ENCODE measurements around the gene CPLANE2. TPM values are rescaled to one million over a fixed set of nuclear protein-coding genes. Genes with fewer than 3 reads are reported as not detected.

CPLANE2 gene
- total RNA-seq, 1 donor from 2014 or later: 8.6 TPM

DNA sequence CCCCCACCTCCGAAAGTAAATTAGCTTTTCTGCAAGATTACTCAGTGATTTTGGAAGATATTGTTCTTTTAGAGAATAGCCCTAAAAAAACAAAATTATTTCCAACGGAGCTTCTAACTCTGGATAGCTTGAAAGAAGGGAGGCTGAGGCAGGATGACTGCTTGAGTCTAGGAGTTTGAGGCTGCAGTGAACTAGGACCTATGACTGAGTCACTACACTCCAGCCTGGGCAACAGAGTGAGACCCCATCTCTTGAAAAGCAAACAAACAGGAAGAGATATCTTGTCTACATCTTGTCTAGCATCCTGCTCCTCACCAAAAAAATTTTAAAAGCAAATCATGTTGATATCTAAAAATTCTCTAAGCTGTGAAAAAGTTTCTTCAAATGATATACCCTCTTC is 42.2 kb upstream of the CPLANE2 start:
- no peak overlapping the region for H3K27ac ChIP-seq (ENCODE audit: low read depth, low read length)

DNA sequence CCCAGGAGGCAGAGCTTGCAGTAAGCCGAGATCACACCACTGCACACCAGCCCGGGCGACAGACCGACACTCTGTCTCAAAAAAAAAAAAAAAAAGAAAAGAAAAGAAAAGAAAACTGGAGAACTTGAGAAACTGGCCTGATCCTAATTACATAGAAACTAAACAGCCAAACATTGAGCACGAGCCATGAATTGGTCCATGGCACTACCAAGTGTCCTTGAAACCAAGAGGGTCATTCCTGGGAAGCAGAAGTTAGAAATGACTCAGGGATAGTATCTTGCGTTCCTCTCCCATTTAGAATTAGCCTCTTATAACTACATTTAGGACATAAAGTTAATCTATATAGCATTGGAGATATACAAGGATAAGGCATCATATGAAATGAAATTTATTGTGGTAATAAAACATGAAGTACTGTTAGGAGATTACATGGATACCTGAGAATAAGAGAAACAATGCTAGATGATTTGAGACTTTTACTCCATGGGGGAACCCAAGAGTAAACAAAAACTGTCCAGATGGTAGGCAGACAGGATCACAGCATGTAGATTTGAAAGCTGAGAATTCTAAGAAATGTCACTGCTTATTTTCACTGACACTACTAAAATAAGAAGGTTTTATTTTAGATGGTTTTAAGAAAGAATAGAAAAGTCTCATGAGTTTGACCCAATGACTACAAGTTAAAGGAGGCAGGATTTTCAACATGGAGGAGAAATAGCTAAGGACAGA is 39.5 kb upstream of the CPLANE2 start:
- FAIRE-seq: no peak
- Mint-ChIP-seq H3K9me3 (ENCODE audit: unreplicated experiment) (no peaks in the 10 kb centered on the region), H3K4me1 (ENCODE audit: low read depth, unreplicated experiment) (peaks cover 2% of the 10 kb centered on the region), H3K27me3 (ENCODE audit: low read depth, unreplicated experiment) (no peaks in the 10 kb centered on the region), H3K36me3 (ENCODE audit: low read depth, unreplicated experiment) (peaks cover 13% of the 10 kb centered on the region), H3K27ac (ENCODE audit: unreplicated experiment) (no peak overlapping the region), H3K4me3 (ENCODE audit: unreplicated experiment) (no peak overlapping the region)
- TF ChIP-seq EZH2 (IDR thresholded peaks at IDR 0.05; ENCODE audit: insufficient read depth, low read length): no peak
- TF ChIP-seq, protein P1, sequence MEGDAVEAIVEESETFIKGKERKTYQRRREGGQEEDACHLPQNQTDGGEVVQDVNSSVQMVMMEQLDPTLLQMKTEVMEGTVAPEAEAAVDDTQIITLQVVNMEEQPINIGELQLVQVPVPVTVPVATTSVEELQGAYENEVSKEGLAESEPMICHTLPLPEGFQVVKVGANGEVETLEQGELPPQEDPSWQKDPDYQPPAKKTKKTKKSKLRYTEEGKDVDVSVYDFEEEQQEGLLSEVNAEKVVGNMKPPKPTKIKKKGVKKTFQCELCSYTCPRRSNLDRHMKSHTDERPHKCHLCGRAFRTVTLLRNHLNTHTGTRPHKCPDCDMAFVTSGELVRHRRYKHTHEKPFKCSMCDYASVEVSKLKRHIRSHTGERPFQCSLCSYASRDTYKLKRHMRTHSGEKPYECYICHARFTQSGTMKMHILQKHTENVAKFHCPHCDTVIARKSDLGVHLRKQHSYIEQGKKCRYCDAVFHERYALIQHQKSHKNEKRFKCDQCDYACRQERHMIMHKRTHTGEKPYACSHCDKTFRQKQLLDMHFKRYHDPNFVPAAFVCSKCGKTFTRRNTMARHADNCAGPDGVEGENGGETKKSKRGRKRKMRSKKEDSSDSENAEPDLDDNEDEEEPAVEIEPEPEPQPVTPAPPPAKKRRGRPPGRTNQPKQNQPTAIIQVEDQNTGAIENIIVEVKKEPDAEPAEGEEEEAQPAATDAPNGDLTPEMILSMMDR (IDR thresholded peaks at IDR 0.05; ENCODE audit: insufficient read depth, low read depth, low read length): no peak
- Histone ChIP-seq H3K27me3 (ENCODE audit: insufficient read depth, low read length) (no peaks in the 10 kb centered on the region), H3K9ac (ENCODE audit: low read length) (no peak overlapping the region), H3K4me2 (ENCODE audit: low read length) (no peak overlapping the region), H2AFZ (ENCODE audit: low read depth, low read length) (no peak overlapping the region), H3K27ac (ENCODE audit: low read depth, low read length) (no peak overlapping the region), H3K36me3 (ENCODE audit: insufficient read depth, low read length) (no peaks in the 10 kb centered on the region), H3K9me3 (ENCODE audit: insufficient read depth, low read depth, low read length) (no peaks in the 10 kb centered on the region), H3K79me2 (ENCODE audit: insufficient read depth, low read length) (peaks cover 4% of the 10 kb centered on the region), H3K4me3 (ENCODE audit: insufficient read depth, low read depth, low read length) (no peak overlapping the region), H4K20me1 (ENCODE audit: insufficient read depth, low read length) (peaks cover 13% of the 10 kb centered on the region), H3K4me1 (ENCODE audit: insufficient read depth, low read length) (no peaks in the 10 kb centered on the region)
- DNase-seq (ENCODE audit: low read depth): no peak

More for the DNA sequence above, 42.2 kb upstream of the CPLANE2 start:
- TF ChIP-seq, protein P1 (IDR thresholded peaks at IDR 0.05; ENCODE audit: insufficient read depth, low read depth, low read length): no peak
- no peak for TF ChIP-seq EZH2 (IDR thresholded peaks at IDR 0.05; ENCODE audit: insufficient read depth, low read length)
- Histone ChIP-seq H3K9me3 (ENCODE audit: insufficient read depth, low read depth, low read length) (no peaks in the 10 kb centered on the region), H3K27me3 (ENCODE audit: insufficient read depth, low read length) (no peaks in the 10 kb centered on the region), H3K36me3 (ENCODE audit: insufficient read depth, low read length) (no peaks in the 10 kb centered on the region), H3K79me2 (ENCODE audit: insufficient read depth, low read length) (peaks cover 4% of the 10 kb centered on the region), H4K20me1 (ENCODE audit: insufficient read depth, low read length) (peaks cover 16% of the 10 kb centered on the region), H3K4me3 (ENCODE audit: insufficient read depth, low read depth, low read length) (no peak overlapping the region), H2AFZ (ENCODE audit: low read depth, low read length) (no peak overlapping the region), H3K4me2 (ENCODE audit: low read length) (no peak overlapping the region), H3K4me1 (ENCODE audit: insufficient read depth, low read length) (no peaks in the 10 kb centered on the region), H3K9ac (ENCODE audit: low read length) (no peak overlapping the region)
- H3K36me3 Mint-ChIP-seq (ENCODE audit: low read depth, unreplicated experiment): peaks cover 11% of the 10 kb centered on the region
- H3K27me3 Mint-ChIP-seq (ENCODE audit: low read depth, unreplicated experiment): no peaks in the 10 kb centered on the region
- DNase-seq (ENCODE audit: low read depth) (no peak), FAIRE-seq (no peak)
- H3K4me1 Mint-ChIP-seq (ENCODE audit: low read depth, unreplicated experiment): no peaks in the 10 kb centered on the region
- no peak overlapping the region for H3K27ac Mint-ChIP-seq (ENCODE audit: unreplicated experiment)
- no peaks in the 10 kb centered on the region for H3K9me3 Mint-ChIP-seq (ENCODE audit: unreplicated experiment)
- no peak overlapping the region for H3K4me3 Mint-ChIP-seq (ENCODE audit: unreplicated experiment)

DNA sequence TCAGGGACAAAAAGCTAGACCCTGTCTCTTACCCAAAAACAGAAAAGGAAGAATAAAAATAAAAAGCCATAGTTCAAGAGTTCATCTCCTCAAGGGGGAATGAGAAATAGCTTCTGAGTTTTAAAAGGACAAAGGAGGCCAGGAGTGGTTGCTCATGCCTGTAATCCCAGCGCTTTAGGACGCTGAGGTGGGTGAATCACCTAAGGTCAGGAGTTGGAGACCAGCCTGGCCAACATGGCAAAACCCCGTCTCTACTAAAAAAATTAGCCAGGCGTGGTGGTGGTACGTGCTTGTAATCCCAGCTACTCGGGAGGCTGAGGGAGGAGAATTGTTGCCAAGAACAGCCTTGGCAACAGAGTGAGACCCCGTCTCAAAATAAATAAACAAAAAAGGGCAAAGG is 38.6 kb upstream of the CPLANE2 start:
- H3K27ac Mint-ChIP-seq (ENCODE audit: unreplicated experiment): no peak overlapping the region
- H3K4me2 ChIP-seq (ENCODE audit: low read length): no peak overlapping the region

More for the DNA sequence above, 38.6 kb upstream of the CPLANE2 start:
- H3K4me1 ChIP-seq (ENCODE audit: insufficient read depth, low read length): no peaks in the 10 kb centered on the region
- H4K20me1 ChIP-seq (ENCODE audit: insufficient read depth, low read length): peaks cover 15% of the 10 kb centered on the region
- Mint-ChIP-seq H3K9me3 (ENCODE audit: unreplicated experiment) (no peaks in the 10 kb centered on the region), H3K27me3 (ENCODE audit: low read depth, unreplicated experiment) (no peaks in the 10 kb centered on the region), H3K4me3 (ENCODE audit: unreplicated experiment) (peak overlapping the region; percentile 60), H3K4me1 (ENCODE audit: low read depth, unreplicated experiment) (peaks cover 8% of the 10 kb centered on the region), H3K36me3 (ENCODE audit: low read depth, unreplicated experiment) (peaks cover 16% of the 10 kb centered on the region)
- no peak for FAIRE-seq
- H3K9ac ChIP-seq (ENCODE audit: low read length): no peak overlapping the region
- peak; percentile 23 for DNase-seq (ENCODE audit: low read depth)
- no peaks in the 10 kb centered on the region for H3K27me3 ChIP-seq (ENCODE audit: insufficient read depth, low read length)
- no peak overlapping the region for H3K27ac ChIP-seq (ENCODE audit: low read depth, low read length)
- no peaks in the 10 kb centered on the region for H3K9me3 ChIP-seq (ENCODE audit: insufficient read depth, low read depth, low read length)
- no peak overlapping the region for H2AFZ ChIP-seq (ENCODE audit: low read depth, low read length)
- no peak for TF ChIP-seq EZH2 (IDR thresholded peaks at IDR 0.05; ENCODE audit: insufficient read depth, low read length)
- TF ChIP-seq, protein P1 (IDR thresholded peaks at IDR 0.05; ENCODE audit: insufficient read depth, low read depth, low read length): no peak
- H3K79me2 ChIP-seq (ENCODE audit: insufficient read depth, low read length): peaks cover 4% of the 10 kb centered on the region
- H3K4me3 ChIP-seq (ENCODE audit: insufficient read depth, low read depth, low read length): no peak overlapping the region
- H3K36me3 ChIP-seq (ENCODE audit: insufficient read depth, low read length): no peaks in the 10 kb centered on the region
